GM18526 (cell line): ENCODE results near the gene SKAP1.

Experiments
- POLR2A ChIP-seq: IDR thresholded peaks from 3 replicates; pipeline ENCODE4 v1.6.1; 2011; ENCODE audit not compliant: insufficient read length; ENCODE audit errors: extremely low read depth

The SKAP1 gene

GRCh38 chr17:48153691-48154358 is 276.2 kb downstream of the SKAP1 start:
- TF ChIP-seq POLR2A = no peak

- TF ChIP-seq POLR2A = no peak
These were observed 277.7 kb downstream of the SKAP1 start for GRCh38 chr17:48152289-48152688.

GRCh38 chr17:48151220-48151619 is 278.8 kb downstream of the SKAP1 start:
- TF ChIP-seq POLR2A = no peak

- TF ChIP-seq POLR2A = no peak
These were observed 279.4 kb downstream of the SKAP1 start for GRCh38 chr17:48150597-48151001.

GRCh38 chr17:48149787-48150463 is 280.1 kb downstream of the SKAP1 start:
- TF ChIP-seq POLR2A = no peak

- TF ChIP-seq POLR2A = no peak
These were observed 280.9 kb downstream of the SKAP1 start for GRCh38 chr17:48148854-48149786.

GRCh38 chr17:48148029-48148770 is 281.8 kb downstream of the SKAP1 start:
- no peak for TF ChIP-seq POLR2A

- no peak for TF ChIP-seq POLR2A
These were observed 284.8 kb downstream of the SKAP1 start for GRCh38 chr17:48144976-48145798.

GRCh38 chr17:48144231-48144630 is 285.8 kb downstream of the SKAP1 start:
- no peak for TF ChIP-seq POLR2A

GRCh38 chr17:48143629-48144028 is 286.4 kb downstream of the SKAP1 start:
- TF ChIP-seq POLR2A = no peak

- no peak for TF ChIP-seq POLR2A
These were observed 290.1 kb downstream of the SKAP1 start for GRCh38 chr17:48139944-48140343.

GRCh38 chr17:48137656-48138055 is 292.4 kb downstream of the SKAP1 start:
- no peak for TF ChIP-seq POLR2A

GRCh38 chr17:48134912-48135480 is 295.0 kb downstream of the SKAP1 start:
- no peak for TF ChIP-seq POLR2A

GRCh38 chr17:48132385-48132784 is 297.6 kb downstream of the SKAP1 start:
- TF ChIP-seq POLR2A = no peak
